H1 (cell line): ENCODE data around the gene SMAD1.
"Not testable (repeated sequence)": the region's sequence is repeated elsewhere in the genome, so short reads cannot be mapped to it uniquely, and the experiment has no call there.

Experiments
- CEBPB ChIP-seq: IDR thresholded peaks from 2 replicates; pipeline ENCODE4 v1.6.1; 2012; ENCODE audit warnings: low read depth, low read length
- CHD1 ChIP-seq: IDR thresholded peaks from 2 replicates; pipeline ENCODE4 v1.6.1; 2012; ENCODE audit warnings: low read depth, low read length, improper control_type of control experiment
- EP300 ChIP-seq, 2 experiments: IDR thresholded peaks; 1 replicate in 1 of 2; 2 replicates in 1 of 2; pipeline ENCODE4 v1.6.1; 2011 to 2012; ENCODE audit warnings: low read depth in 2 of 2, low read length in 2 of 2, mild to moderate bottlenecking in 2 of 2, borderline replicate concordance in 1 of 2, inconsistent platforms in 1 of 2, moderate library complexity in 1 of 2
- EZH2 ChIP-seq: fragments of 200-600 bp; sonication (generic); IDR thresholded peaks from 2 replicates; pipeline ENCODE4 v1.7.1; 2012; ENCODE audit warnings: low read depth, mild to moderate bottlenecking, moderate library complexity, low read length, inconsistent platforms; ENCODE audit not compliant: severe bottlenecking
- PHF8 ChIP-seq: fragments of 200-600 bp; sonication (generic); conservative IDR thresholded peaks from 2 replicates; pipeline ENCODE4 v1.7.1; 2012; ENCODE audit warnings: low read depth, mild to moderate bottlenecking, inconsistent platforms, low read length, moderate library complexity
- POLR2A ChIP-seq, 2 experiments: IDR thresholded peaks; 1 replicate in 1 of 2; 2 replicates in 1 of 2; pipeline ENCODE4 v1.6.1; 2011; ENCODE audit warnings: low read depth in 2 of 2, low read length in 2 of 2, mild to moderate bottlenecking in 2 of 2; ENCODE audit errors: control extremely low read depth in 1 of 2
- SIN3A ChIP-seq, 2 experiments: IDR thresholded peaks in 1 of 2; conservative IDR thresholded peaks in 1 of 2; 2 replicates each; pipeline ENCODE4 v1.6.1; 2011 to 2012; ENCODE audit warnings: low read length in 2 of 2, improper control_type of control experiment in 1 of 2, low read depth in 1 of 2, mild to moderate bottlenecking in 1 of 2
- TF ChIP-seq, protein P1 (sequence below): IDR thresholded peaks from 2 replicates; pipeline ENCODE4 v1.6.1; 2012; ENCODE audit warnings: inconsistent platforms
- TF ChIP-seq, protein P2 (sequence below): IDR thresholded peaks from 2 replicates; pipeline ENCODE4 v1.6.1; 2011; ENCODE audit warnings: low read depth, mild to moderate bottlenecking, low read length; ENCODE audit not compliant: insufficient read depth
- TF ChIP-seq, protein P3 (sequence below), 3 experiments: IDR thresholded peaks; 1 replicate in 2 of 3; 2 replicates in 1 of 3; pipeline versions ENCODE4 v1.5.1 to v1.6.1; 2011; ENCODE audit warnings: low read length in 3 of 3, mild to moderate bottlenecking in 3 of 3, inconsistent platforms in 2 of 3, low read depth in 1 of 3, moderate library complexity in 1 of 3; ENCODE audit not compliant: insufficient read depth in 1 of 3; ENCODE audit errors: control extremely low read depth in 1 of 3
- TF ChIP-seq, protein P4 (sequence below): IDR thresholded peaks from 2 replicates; pipeline ENCODE4 v1.6.1; 2011; ENCODE audit warnings: low read length, improper control_type of control experiment

DNA sequence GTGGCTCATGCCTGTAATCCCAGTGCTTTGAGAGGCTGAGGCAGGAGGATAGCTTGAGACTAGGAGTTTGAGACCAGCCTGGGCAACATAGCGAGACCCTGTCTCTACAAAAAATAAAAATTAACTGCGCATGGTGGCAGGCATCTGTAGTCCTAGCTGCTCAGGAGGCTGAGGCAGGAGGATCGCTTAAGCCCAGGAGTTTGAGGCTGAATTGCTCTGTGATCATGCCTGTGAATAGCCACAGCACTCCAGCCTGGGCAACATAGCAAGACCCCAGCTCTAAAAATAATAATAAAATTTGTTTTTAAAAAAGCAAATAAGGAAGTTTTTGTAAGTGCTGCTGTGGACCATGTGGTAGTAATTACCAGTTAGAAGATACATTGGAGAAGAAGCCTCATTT, 51.8 kb downstream of the SMAD1 start:
- TF ChIP-seq, protein P1, sequence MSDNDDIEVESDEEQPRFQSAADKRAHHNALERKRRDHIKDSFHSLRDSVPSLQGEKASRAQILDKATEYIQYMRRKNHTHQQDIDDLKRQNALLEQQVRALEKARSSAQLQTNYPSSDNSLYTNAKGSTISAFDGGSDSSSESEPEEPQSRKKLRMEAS = not testable (repeated sequence)
- TF ChIP-seq, protein P2, sequence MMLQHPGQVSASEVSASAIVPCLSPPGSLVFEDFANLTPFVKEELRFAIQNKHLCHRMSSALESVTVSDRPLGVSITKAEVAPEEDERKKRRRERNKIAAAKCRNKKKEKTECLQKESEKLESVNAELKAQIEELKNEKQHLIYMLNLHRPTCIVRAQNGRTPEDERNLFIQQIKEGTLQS = not testable (repeated sequence)
- TF ChIP-seq, protein P3, sequence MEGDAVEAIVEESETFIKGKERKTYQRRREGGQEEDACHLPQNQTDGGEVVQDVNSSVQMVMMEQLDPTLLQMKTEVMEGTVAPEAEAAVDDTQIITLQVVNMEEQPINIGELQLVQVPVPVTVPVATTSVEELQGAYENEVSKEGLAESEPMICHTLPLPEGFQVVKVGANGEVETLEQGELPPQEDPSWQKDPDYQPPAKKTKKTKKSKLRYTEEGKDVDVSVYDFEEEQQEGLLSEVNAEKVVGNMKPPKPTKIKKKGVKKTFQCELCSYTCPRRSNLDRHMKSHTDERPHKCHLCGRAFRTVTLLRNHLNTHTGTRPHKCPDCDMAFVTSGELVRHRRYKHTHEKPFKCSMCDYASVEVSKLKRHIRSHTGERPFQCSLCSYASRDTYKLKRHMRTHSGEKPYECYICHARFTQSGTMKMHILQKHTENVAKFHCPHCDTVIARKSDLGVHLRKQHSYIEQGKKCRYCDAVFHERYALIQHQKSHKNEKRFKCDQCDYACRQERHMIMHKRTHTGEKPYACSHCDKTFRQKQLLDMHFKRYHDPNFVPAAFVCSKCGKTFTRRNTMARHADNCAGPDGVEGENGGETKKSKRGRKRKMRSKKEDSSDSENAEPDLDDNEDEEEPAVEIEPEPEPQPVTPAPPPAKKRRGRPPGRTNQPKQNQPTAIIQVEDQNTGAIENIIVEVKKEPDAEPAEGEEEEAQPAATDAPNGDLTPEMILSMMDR (IDR thresholded peaks at IDR 0.05; ENCODE audit: control extremely low read depth in 1 of 3, insufficient read depth in 1 of 3, low read depth in 1 of 3, low read length in 3 of 3) = not testable (repeated sequence)
- TF ChIP-seq CEBPB; POLR2A (IDR thresholded peaks at IDR 0.05; ENCODE audit: control extremely low read depth in 1 of 2, low read depth in 2 of 2, low read length in 2 of 2); EZH2; PHF8; CHD1; SIN3A (conservative IDR thresholded peaks at IDR 0.05 in 1 of 2, IDR thresholded peaks at IDR 0.05 in 1 of 2; ENCODE audit: low read depth in 1 of 2, low read length in 2 of 2); EP300 (IDR thresholded peaks at IDR 0.05; ENCODE audit: borderline replicate concordance in 1 of 2, low read depth in 2 of 2, low read length in 2 of 2): not testable (repeated sequence)
- TF ChIP-seq, protein P4, sequence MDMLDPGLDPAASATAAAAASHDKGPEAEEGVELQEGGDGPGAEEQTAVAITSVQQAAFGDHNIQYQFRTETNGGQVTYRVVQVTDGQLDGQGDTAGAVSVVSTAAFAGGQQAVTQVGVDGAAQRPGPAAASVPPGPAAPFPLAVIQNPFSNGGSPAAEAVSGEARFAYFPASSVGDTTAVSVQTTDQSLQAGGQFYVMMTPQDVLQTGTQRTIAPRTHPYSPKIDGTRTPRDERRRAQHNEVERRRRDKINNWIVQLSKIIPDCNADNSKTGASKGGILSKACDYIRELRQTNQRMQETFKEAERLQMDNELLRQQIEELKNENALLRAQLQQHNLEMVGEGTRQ = not testable (repeated sequence)
